ENCODE measurements around the gene GAPDHS.
A peak's percentile ranks its signal among the peaks of the same experiment; 100 is the strongest.

Gene GAPDHS

GRCh38 chr19:35543280-35544109 lies 10.2 kb downstream of the GAPDHS start:
- Histone ChIP-seq H3K9ac (ENCODE audit: low read depth, low read length) (no peak overlapping the region), H3K27ac (ENCODE audit: low read length) (no peak overlapping the region), H3K36me3 (ENCODE audit: insufficient read depth, low read depth, low read length) (peaks cover 44% of the 10 kb centered on the region)

GRCh38 chr19:35544110-35544802 lies 11.0 kb downstream of the GAPDHS start:
- H3K4me1 ChIP-seq (ENCODE audit: insufficient read depth, low read length), result peaks cover 9% of the 10 kb centered on the region; the same call in 1 of the 2 replicates
- no peak overlapping the region for H3K27ac ChIP-seq (ENCODE audit: low read length)
- peak overlapping the region; percentile 99 for H3K4me3 ChIP-seq (ENCODE audit: low read length)
- H3K36me3 ChIP-seq (ENCODE audit: insufficient read depth, low read depth, low read length), result peaks cover 44% of the 10 kb centered on the region
- H3K9me3 ChIP-seq (ENCODE audit: insufficient read depth, low read depth, low read length), result no peaks in the 10 kb centered on the region
- peak overlapping the region; percentile 97 for H3K9ac ChIP-seq (ENCODE audit: low read depth, low read length)
- H3K27me3 ChIP-seq (ENCODE audit: insufficient read depth, low read length), result no peaks in the 10 kb centered on the region

More at GRCh38 chr19:35543280-35544109, 10.2 kb downstream of the GAPDHS start:
- no peak overlapping the region for H3K4me3 ChIP-seq (ENCODE audit: low read length)
- H3K4me1 ChIP-seq (ENCODE audit: insufficient read depth, low read length), result peaks cover 10% of the 10 kb centered on the region; the same call in 1 of the 2 replicates
- H3K27me3 ChIP-seq (ENCODE audit: insufficient read depth, low read length), result no peaks in the 10 kb centered on the region
- no peaks in the 10 kb centered on the region for H3K9me3 ChIP-seq (ENCODE audit: insufficient read depth, low read depth, low read length)

- Histone ChIP-seq H3K4me3 (ENCODE audit: low read length) (peak within 1 kb of the TSS; percentile 99), H3K9ac (ENCODE audit: low read depth, low read length) (peak within 1 kb of the TSS; percentile 97), H3K27me3 (ENCODE audit: insufficient read depth, low read length) (no peaks in the 10 kb centered on the region), H3K27ac (ENCODE audit: low read length) (peak within 1 kb of the TSS; percentile 82), H3K9me3 (ENCODE audit: insufficient read depth, low read depth, low read length) (no peaks in the 10 kb centered on the region), H3K4me1 (ENCODE audit: insufficient read depth, low read length) (peaks cover 7% of the 10 kb centered on the region; the same call in 1 of the 2 replicates), H3K36me3 (ENCODE audit: insufficient read depth, low read depth, low read length) (peaks cover 45% of the 10 kb centered on the region)
Observed at GRCh38 chr19:35545001-35545854, 12.0 kb downstream of the GAPDHS start, which contains the start of gene TMEM147. TSS of gene TMEM147 (plus strand) at chr19:35545626. CDS start at chr19:35545740, 114 bp downstream.

DNA sequence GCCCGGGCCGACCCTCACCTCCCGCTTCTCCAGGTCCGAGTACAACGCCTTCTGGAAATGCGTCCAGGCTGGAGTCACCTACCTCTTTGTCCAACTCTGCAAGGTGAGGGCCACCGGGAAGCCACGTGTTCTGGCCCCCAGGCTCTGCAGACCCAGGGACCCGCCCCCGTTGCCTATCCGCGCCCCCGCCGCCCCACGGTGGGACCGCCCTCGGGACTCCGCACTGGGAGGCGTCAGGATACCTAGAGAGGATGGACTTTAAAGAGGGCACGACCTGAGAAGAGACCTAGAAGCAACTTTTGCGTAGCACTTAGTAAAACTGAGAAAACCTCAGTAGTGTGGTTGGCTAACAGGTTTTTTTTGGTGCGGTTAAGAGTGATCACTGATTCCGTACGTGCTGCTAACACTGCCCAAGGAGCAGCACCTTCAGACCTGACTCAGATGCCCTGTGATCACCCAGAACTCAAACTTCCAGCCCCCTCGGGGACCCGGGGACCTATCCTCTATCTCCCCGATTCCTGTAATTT lies 12.7 kb downstream of the GAPDHS start:
- Histone ChIP-seq H3K27me3 (ENCODE audit: insufficient read depth, low read length) (no peaks in the 10 kb centered on the region), H3K27ac (ENCODE audit: low read length) (peak overlapping the region; percentile 82), H3K36me3 (ENCODE audit: insufficient read depth, low read depth, low read length) (peaks cover 45% of the 10 kb centered on the region), H3K9ac (ENCODE audit: low read depth, low read length) (peak overlapping the region; percentile 97), H3K4me3 (ENCODE audit: low read length) (peak overlapping the region; percentile 99), H3K4me1 (ENCODE audit: insufficient read depth, low read length) (peaks cover 7% of the 10 kb centered on the region; the same call in 1 of the 2 replicates), H3K9me3 (ENCODE audit: insufficient read depth, low read depth, low read length) (no peaks in the 10 kb centered on the region)

DNA sequence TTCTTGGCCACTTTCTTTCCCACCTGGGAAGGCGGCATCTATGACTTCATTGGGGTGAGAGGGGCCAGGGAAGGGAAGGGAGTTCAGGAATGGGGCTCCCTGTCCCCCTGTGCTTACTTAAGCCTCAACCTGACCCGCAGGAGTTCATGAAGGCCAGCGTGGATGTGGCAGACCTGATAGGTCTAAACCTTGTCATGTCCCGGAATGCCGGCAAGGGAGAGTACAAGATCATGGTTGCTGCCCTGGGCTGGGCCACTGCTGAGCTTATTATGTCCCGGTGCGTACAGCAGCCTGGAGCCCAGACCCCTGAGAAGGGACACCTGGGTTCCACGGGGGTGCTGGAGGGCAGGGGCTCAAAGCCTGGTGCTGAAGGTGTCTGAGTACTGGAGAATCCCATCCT lies 13.3 kb downstream of the GAPDHS start:
- Histone ChIP-seq H3K9me3 (ENCODE audit: insufficient read depth, low read depth, low read length) (no peaks in the 10 kb centered on the region), H3K4me1 (ENCODE audit: insufficient read depth, low read length) (peaks cover 7% of the 10 kb centered on the region; the same call in 1 of the 2 replicates), H3K9ac (ENCODE audit: low read depth, low read length) (peak overlapping the region; percentile 97; the same call in 1 of the 2 replicates), H3K27ac (ENCODE audit: low read length) (no peak overlapping the region), H3K4me3 (ENCODE audit: low read length) (peak overlapping the region; percentile 99), H3K27me3 (ENCODE audit: insufficient read depth, low read length) (no peaks in the 10 kb centered on the region), H3K36me3 (ENCODE audit: insufficient read depth, low read depth, low read length) (peaks cover 43% of the 10 kb centered on the region)

DNA sequence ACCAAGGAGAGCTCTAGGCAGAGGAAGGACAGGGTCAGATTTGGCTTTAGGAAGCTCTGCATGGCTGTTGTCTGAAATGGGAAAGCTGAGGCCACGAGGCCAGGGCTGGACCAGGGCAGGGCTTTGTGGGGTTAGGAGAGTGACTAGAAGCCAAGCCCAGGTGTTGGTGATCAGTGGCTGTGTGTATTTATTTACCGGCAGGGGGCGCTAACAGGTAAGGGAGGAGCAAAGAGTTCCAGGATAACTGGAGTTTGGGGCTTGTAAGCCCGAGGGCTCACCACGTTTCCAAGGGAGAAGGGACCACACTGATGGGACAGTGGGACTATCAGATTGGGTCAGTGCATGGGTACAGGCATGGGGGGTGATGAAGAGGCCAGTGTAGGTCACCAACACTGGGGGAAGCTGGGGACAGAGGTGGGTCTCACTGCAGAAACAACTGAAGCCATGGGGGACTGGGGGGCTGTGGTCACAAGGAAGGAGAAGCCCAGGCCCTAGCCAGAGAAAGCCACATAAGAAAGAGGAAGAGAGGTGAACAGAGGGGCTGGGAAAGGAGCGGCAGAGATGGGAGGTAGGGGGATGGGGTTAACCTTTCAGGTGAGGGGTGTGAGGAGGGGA lies 16.0 kb downstream of the GAPDHS start:
- Histone ChIP-seq H3K4me3 (ENCODE audit: low read length) (no peak overlapping the region), H3K36me3 (ENCODE audit: insufficient read depth, low read depth, low read length) (peaks cover 29% of the 10 kb centered on the region), H3K27ac (ENCODE audit: low read length) (no peak overlapping the region), H3K9me3 (ENCODE audit: insufficient read depth, low read depth, low read length) (no peaks in the 10 kb centered on the region), H3K4me1 (ENCODE audit: insufficient read depth, low read length) (peaks cover 6% of the 10 kb centered on the region; the same call in 1 of the 2 replicates), H3K9ac (ENCODE audit: low read depth, low read length) (no peak overlapping the region), H3K27me3 (ENCODE audit: insufficient read depth, low read length) (no peaks in the 10 kb centered on the region; the same call in 1 of the 2 replicates)

- Histone ChIP-seq H3K4me1 (ENCODE audit: insufficient read depth, low read length) (peaks cover 3% of the 10 kb centered on the region; the same call in 1 of the 2 replicates), H3K36me3 (ENCODE audit: insufficient read depth, low read depth, low read length) (peaks cover 29% of the 10 kb centered on the region), H3K27ac (ENCODE audit: low read length) (no peak overlapping the region), H3K27me3 (ENCODE audit: insufficient read depth, low read length) (no peaks in the 10 kb centered on the region; the same call in 1 of the 2 replicates), H3K9ac (ENCODE audit: low read depth, low read length) (no peak overlapping the region), H3K9me3 (ENCODE audit: insufficient read depth, low read depth, low read length) (no peaks in the 10 kb centered on the region), H3K4me3 (ENCODE audit: low read length) (no peak overlapping the region)
Observed at GRCh38 chr19:35549879-35550523, 16.7 kb downstream of the GAPDHS start.

DNA sequence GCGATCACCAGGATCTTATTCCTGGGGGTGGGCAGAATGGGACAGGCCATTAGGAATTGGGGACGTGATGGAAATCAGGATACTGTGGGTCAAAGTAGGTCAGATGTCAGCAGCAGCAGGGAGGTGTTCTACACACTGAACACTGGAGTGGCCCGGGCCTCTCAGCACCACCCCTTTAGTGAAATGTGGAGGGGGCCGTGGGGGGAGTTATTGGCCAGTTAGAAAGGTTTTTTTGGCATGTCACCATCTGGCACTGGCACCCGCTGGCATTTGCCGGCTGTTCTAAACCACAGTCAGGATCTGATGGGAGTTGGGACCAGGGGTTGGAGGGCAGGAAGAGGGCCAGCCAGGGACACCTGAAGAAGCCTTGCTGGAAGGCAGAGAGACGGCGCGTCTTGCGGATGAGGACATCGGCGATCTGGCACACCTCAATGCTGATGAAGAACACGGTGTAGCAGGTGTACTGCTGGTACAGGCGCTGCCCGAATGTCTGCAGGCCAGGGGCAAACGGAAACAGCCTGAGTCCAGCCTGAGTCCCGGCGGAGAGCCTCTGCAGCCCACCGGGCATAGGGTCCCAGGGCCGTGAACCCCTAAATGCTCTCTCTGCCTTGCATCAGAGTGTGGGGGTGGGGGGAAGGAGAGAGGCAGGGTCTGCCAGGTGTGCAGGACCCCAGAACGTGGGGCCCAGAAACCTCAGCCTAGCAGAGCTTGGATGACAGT lies 18.0 kb downstream of the GAPDHS start:
- no peak overlapping the region for H3K9ac ChIP-seq (ENCODE audit: low read depth, low read length)
- H3K9me3 ChIP-seq (ENCODE audit: insufficient read depth, low read depth, low read length), result no peaks in the 10 kb centered on the region
- H3K36me3 ChIP-seq (ENCODE audit: insufficient read depth, low read depth, low read length), result peaks cover 29% of the 10 kb centered on the region
- H3K4me3 ChIP-seq (ENCODE audit: low read length), result no peak overlapping the region
- H3K4me1 ChIP-seq (ENCODE audit: insufficient read depth, low read length), result peaks cover 3% of the 10 kb centered on the region; the same call in 1 of the 2 replicates
- no peak overlapping the region for H3K27ac ChIP-seq (ENCODE audit: low read length)
- H3K27me3 ChIP-seq (ENCODE audit: insufficient read depth, low read length), result peaks cover 5% of the 10 kb centered on the region; the same call in 1 of the 2 replicates

DNA sequence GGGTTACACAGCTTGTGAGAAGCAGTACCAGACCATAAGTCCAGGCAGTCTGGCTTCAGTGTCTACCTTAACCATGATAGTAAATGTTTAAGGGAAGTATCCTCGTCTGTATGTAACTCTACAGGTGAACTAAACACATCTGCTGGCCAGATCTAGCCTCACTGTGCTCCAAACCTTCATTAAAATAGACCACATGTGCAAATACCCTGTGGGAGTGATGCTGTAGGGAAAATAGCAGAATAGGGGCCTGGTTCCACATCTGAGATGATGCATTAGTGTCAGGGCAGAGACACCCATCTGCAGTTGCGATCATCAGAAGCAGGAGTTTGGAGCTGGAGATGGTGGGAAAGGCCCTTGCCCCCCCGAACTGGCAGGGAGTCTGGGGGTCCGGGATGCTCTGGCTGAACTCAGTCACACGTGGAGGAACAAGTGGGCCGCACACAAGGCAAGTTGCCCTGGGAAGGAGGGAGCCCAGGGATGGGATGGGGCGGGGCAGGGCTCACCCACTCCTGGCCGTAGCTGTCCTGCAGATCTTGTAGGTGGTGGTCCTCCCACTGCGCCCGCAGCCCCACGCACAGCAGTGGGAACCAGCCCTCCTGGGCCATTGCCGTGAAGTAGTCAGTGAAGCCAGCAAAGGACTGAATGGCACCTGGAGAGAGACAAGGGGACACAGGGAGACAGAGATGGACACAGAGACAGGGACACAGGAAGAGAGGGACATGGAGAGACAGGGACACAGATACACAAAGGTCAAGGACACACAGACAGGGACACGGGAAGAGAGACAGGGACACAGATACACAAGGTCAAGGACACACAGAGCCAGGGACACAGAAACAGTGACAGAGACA lies 19.5 kb downstream of the GAPDHS start:
- H3K4me3 ChIP-seq (ENCODE audit: low read length), result no peak overlapping the region
- H3K27ac ChIP-seq (ENCODE audit: low read length), result no peak overlapping the region
- no peaks in the 10 kb centered on the region for H3K4me1 ChIP-seq (ENCODE audit: insufficient read depth, low read length)
- H3K9ac ChIP-seq (ENCODE audit: low read depth, low read length), result no peak overlapping the region
- H3K27me3 ChIP-seq (ENCODE audit: insufficient read depth, low read length), result peaks cover 18% of the 10 kb centered on the region; the same call in 1 of the 2 replicates
- H3K9me3 ChIP-seq (ENCODE audit: insufficient read depth, low read depth, low read length), result no peaks in the 10 kb centered on the region
- H3K36me3 ChIP-seq (ENCODE audit: insufficient read depth, low read depth, low read length), result peaks cover 18% of the 10 kb centered on the region; the same call in 1 of the 2 replicates

All from iPS-20b (cell line).